ENCODE measurements around the gene AMN1. TPM values are rescaled to one million over a fixed set of nuclear protein-coding genes. Genes with fewer than 3 reads are reported as not detected.

Gene AMN1
- total RNA-seq, 1 experiment from 2014 or later, result 12.1 TPM

- POLR2A ChIA-PET, result no interaction called here
- no peak overlapping the region for H3K27ac Mint-ChIP-seq
- CTCF ChIA-PET, result interaction anchor here (0.6 kb wide), 1 partner anchor 11 kb away, joined by 3 read pairs; no protein-coding TSS in a partner anchor
- H3K4me3 Mint-ChIP-seq, result no peak overlapping the region
- ATAC-seq (no peak), DNase-seq (ENCODE audit: low spot score) (no peak)
- TF ChIP-seq E2F4 (CRISPR knock-in tag; IDR thresholded peaks at IDR 0.05; ENCODE audit: borderline replicate concordance, low read depth) (no peak), ZNF232 (CRISPR knock-in tag; IDR thresholded peaks at IDR 0.05) (no peak), TEAD1 (CRISPR knock-in tag; IDR thresholded peaks at IDR 0.05) (no peak), ZNF396 (CRISPR knock-in tag; IDR thresholded peaks at IDR 0.05; ENCODE audit: borderline replicate concordance) (no peak), SMAD3 (CRISPR knock-in tag; IDR thresholded peaks at IDR 0.05; ENCODE audit: borderline replicate concordance) (no peak), CREB1 (CRISPR knock-in tag; IDR thresholded peaks at IDR 0.05) (no peak), AFF4 (CRISPR knock-in tag; IDR thresholded peaks at IDR 0.05; ENCODE audit: borderline replicate concordance) (no peak), PREB (CRISPR knock-in tag; IDR thresholded peaks at IDR 0.05; ENCODE audit: borderline replicate concordance) (no peak), ZMAT4 (CRISPR knock-in tag; IDR thresholded peaks at IDR 0.05) (no peak), MAX (CRISPR knock-in tag; IDR thresholded peaks at IDR 0.05) (no peak), FOXP4 (CRISPR knock-in tag; IDR thresholded peaks at IDR 0.05) (no peak), ZNF281 (CRISPR knock-in tag; IDR thresholded peaks at IDR 0.05) (no peak), ERG (CRISPR knock-in tag; IDR thresholded peaks at IDR 0.05) (no peak), ESRRA (CRISPR knock-in tag; IDR thresholded peaks at IDR 0.05; ENCODE audit: borderline replicate concordance) (no peak)
- peaks cover 30% of the 10 kb centered on the region for H3K36me3 Mint-ChIP-seq
- H3K4me1 Mint-ChIP-seq, result peaks cover 1% of the 10 kb centered on the region; the same call in 1 of the 2 replicates
- H3K27me3 Mint-ChIP-seq (ENCODE audit: low read depth), result peaks cover 4% of the 10 kb centered on the region; the same call in 1 of the 2 replicates
- H3K9me3 Mint-ChIP-seq, result peaks cover 34% of the 10 kb centered on the region
These were observed 65.2 kb downstream of the AMN1 start for GRCh38 chr12:31663576-31663975.
